HG02759 (cell line): Measurements from ENCODE around the gene LRRC18.

Source experiments
- ATAC-seq: cut with Tn5 transposase; IDR thresholded peaks from one replicate; pipeline ENCODE4 v1.9.1; 2021; ENCODE audit warnings: mild to moderate bottlenecking, moderate library complexity; ENCODE audit not compliant: unreplicated experiment

LRRC18 gene

DNA sequence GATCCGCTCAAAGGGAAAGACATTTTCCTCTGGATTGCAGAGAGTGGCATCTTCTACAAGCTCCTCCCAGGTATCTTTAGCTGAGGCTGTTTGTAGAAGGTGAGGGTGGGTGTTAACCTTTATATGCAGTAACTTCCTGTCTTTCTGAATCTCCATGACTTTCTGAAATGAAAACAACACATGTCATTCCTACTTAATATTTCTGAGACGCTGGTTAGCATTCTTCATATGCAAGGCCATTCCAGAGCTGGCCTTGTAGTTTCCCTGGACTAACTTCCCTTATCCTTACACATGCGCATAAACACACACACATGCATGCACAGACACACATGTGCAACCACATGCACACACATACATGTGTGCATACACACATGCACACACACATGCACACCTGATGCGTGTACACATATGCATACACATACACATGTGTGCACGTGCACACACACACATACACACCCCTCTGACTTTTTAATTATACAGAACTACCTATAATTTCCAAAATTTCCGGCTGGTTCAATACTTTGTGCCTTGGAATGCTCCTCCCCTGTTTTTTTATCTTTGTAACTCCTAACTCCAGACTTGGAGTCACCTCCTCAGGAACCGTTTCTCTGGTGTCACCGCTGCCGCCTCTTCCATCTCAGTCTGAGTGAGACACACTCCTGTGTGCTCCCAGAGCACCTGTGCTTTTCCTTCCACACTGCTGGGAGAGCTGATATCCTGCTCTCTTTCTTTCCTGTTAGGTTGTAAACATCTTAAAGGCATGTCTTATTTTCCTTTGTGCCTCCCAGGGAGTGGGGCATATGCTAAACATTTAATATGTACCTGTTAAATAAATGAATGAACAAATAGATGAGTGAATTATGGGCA is 55.2 kb downstream of the LRRC18 start:
- ATAC-seq, result no peak

DNA sequence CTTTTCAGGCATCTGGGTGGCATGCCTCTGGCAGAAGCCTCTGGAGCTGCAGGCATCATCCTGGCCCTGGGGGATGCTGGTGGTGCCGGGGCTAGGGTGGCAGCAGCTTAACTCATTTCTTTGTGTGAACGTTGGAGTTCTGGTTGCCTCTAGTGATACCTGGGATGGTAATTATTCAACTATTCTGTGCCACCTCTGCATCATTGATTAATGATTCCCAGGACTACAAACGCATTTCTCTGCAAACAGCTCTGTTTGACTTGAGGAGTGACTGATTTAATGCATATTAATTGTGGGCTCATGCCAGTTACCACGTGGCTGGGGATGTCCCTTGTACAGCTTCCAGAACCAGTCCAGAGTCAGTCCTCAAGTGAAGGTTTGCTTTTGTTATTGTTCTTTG is 55.9 kb downstream of the LRRC18 start:
- no peak for ATAC-seq

DNA sequence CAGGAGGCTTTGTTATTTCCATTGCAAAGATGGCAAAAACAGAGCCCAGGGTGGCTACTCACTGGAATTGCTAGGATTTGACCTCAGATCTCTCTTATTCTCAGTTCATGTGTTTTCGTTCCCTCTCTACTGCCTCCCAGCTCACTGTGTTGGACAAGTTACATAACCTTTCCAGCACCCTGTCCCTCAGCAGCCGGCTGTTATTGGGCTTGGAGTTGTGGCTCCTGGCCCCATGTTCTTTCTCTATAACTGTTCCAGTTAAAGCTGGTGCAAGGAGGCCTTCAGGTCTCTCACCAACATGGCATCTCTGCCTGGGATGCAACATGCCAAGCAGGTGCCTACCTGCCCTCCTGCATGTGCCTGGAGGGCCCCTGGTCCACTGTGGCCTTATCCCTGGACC is 56.8 kb downstream of the LRRC18 start:
- ATAC-seq, result no peak

DNA sequence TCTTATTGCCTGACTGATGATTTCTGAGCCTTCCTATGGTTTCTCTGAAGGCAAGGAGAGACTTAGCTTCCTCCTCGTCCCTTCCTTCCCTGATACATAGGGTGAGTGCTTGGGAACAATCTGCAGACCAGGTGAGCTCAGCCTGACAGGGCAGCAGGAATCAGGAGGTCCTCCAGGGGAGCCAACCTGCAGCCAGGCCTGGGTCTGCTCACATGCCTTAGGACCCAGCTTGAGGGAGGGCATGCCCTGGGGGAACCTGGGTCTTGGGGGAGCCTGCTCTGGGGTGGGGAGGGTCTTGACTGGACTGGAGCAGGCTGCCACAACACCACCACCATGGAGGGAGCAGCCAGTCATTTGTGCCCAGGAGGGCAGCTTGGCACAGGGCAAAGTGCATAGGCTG is 57.7 kb downstream of the LRRC18 start:
- no peak for ATAC-seq

DNA sequence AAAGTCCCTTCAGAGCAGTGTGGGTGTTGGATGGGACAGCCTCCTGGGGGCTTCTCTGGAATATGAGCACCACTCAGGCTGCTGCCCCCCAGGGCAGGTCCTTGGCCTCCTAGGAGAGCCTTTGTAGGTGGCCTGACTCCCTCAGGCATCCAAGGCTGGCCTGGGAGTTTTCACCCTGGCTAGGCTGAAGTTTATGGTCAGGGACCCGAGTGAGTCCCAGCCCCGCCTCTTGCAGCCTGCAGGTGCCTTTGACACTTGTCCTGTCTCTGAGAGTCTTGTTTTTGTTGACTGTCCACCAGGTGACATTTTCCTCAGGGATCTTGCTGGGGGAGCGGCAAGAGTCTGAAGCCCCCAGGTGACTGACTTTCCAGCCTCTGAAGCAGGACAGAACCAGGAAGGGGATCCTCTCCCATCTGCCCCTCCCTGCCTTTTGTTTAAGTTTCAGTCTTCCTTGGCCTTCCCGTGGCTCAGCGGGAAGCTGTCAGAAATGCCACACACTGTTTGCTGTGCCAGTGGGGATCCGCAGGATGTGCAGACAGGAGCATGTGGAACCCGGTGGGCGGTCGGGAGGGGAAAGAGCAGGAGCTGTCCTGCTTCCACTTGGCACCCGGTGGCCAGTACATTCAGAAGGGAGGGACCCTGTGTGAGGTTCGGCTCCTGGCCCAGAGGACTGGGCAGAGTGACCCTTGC is 59.5 kb downstream of the LRRC18 start:
- ATAC-seq, result no peak

DNA sequence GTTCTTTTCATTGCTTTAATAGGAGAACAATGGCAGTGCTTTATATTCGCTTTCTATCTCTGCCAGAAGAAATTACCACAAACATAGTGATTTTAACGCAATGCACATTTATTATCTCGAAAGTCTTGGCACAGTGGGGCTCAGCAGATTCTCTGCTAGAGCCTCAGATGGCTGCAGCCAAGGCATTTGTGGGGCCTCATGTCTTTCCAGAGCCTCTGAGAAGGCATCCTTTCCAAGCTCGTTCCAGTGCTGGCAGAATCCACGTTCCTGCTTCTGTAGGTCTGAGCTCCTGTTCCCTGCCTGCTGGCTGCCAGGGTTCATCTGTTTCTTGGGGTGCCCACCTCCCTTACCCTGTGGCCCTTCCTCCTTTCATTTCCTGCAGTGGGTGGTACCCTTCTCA is 60.2 kb downstream of the LRRC18 start:
- ATAC-seq, result no peak

DNA sequence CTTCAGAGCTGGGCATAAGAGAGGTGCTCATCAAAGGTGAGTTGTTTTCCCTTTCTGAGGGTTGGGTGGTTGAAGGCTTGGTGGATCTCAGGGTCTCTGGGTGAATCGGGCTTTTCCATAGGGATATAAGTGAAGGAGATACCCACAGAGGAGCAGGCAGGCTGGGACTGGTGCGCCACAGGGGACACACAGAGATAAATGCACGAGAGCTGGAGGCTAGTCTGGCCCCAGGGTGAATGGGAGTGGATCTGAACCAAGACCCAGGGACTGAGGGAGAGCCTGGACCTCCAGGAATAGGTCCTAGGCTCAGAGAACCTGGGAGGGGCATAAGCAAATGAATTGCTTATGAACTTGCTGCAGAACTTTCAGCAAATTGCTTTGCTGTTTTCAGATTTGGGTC is 61.5 kb downstream of the LRRC18 start:
- ATAC-seq, result no peak

DNA sequence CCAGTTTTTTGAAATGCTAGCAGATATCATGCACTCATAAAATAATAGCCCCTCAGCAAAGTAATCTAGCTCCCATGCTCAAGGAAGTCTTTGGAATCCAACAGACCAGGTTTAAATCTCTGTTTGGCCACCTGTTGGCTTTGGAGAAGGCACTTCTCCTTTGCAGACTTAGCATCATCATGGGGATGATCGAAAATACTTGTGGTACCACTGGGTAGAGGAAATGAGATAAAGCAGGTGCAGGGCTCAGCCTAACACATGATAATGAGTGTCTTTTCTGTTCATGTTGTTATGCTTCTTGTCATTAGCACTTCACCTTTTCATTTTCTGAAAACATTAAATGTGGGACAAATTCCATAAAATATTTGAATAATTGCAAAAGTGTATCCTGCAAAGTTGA is 67.4 kb downstream of the LRRC18 start:
- no peak for ATAC-seq
